Prostate gland (tissue), 2 donors: ENCODE measurements around the gene PAX5.

Experiments
- CTCF ChIP-seq, 4 experiments: fragments of 200-600 bp in 2 of 4; fragments of 450-650 bp in 2 of 4; sonication (generic) in 2 of 4; IDR thresholded peaks; 1 replicate in 3 of 4; 2 replicates in 1 of 4; pipeline ENCODE4 v1.5.1; 2016 to 2019; ENCODE audit warnings: antibody characterized with exemption in 4 of 4, mild to moderate bottlenecking in 2 of 4, moderate library complexity in 2 of 4
- POLR2A ChIP-seq: fragments of 450-650 bp; IDR thresholded peaks from one replicate; pipeline ENCODE4 v1.6.1; 2016; ENCODE audit warnings: antibody characterized with exemption, mild to moderate bottlenecking

- TF ChIP-seq CTCF (IDR thresholded peaks at IDR 0.05) (no peak), POLR2A (no peak)
Measured at GRCh38 chr9:36826581-36826980, 207.5 kb downstream of the PAX5 start.
